Adrenal gland (tissue), 5 donors: ENCODE data around the gene PDE9A.

ENCODE experiments used
- POLR2A ChIP-seq, 2 donors: fragments of 450-650 bp; IDR thresholded peaks; one replicate each; pipeline ENCODE4 v1.6.1; 2017; ENCODE audit warnings: antibody characterized with exemption in 2 of 2, mild to moderate bottlenecking in 2 of 2, moderate library complexity in 1 of 2
- TF ChIP-seq, protein P1 (sequence below), 6 experiments: fragments of 450-650 bp in 4 of 6; fragments of 200-600 bp in 2 of 6; sonication (generic) in 1 of 6; IDR thresholded peaks; 1 replicate in 5 of 6; 2 replicates in 1 of 6; pipeline versions ENCODE4 v1.5.1 to v1.8.0; 2016 to 2021; ENCODE audit warnings: antibody characterized with exemption in 6 of 6, mild to moderate bottlenecking in 2 of 6, moderate library complexity in 1 of 6
- donor health status: DM: no; HTN: no; CAD: no.

DNA sequence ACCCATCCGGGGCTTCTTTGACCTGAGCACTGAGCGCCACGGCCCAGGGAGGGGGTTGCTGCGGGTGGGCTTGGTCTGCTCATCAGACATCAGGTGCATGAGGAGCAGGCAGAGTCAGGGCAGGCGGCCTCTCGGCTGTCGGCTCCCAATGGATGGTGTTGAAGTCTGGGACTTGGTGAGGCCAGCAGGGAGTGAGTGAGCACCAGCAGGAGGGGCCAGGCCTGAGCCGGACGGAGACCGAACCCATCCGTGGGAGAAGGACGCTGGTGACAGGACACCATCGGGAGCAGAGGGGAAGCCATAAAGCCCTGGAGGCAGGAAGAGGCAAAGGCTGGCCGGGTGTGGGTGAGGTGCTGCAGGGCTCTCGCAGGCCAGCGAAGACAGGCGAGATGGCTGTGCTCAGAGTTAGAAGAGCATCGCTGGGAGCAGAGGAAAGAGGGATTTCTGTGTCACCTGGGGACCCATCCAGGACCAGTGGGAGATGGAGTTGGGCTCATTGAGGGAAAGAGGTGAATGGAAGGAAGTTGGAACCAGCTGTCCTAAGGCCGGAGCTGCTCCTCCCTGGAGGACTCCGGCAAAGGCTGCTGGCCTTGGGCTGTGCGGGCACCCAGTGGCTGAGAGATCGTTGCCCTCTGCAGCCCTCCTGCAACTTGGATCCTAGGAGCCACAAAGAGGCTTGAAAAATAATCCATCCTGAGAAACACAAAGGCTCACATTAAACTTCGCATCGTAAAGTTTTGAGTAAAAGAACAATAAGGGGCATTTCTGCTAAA is 49.9 kb downstream of the PDE9A start:
- TF ChIP-seq, protein P1, sequence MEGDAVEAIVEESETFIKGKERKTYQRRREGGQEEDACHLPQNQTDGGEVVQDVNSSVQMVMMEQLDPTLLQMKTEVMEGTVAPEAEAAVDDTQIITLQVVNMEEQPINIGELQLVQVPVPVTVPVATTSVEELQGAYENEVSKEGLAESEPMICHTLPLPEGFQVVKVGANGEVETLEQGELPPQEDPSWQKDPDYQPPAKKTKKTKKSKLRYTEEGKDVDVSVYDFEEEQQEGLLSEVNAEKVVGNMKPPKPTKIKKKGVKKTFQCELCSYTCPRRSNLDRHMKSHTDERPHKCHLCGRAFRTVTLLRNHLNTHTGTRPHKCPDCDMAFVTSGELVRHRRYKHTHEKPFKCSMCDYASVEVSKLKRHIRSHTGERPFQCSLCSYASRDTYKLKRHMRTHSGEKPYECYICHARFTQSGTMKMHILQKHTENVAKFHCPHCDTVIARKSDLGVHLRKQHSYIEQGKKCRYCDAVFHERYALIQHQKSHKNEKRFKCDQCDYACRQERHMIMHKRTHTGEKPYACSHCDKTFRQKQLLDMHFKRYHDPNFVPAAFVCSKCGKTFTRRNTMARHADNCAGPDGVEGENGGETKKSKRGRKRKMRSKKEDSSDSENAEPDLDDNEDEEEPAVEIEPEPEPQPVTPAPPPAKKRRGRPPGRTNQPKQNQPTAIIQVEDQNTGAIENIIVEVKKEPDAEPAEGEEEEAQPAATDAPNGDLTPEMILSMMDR (IDR thresholded peaks at IDR 0.05), result no peak
- no peak for TF ChIP-seq POLR2A (IDR thresholded peaks at IDR 0.05)
